ENCODE results near the gene TRPV5.
A peak's percentile ranks its signal among the peaks of the same experiment; 100 is the strongest.

TRPV5 gene

GRCh38 chr7:142939226-142939910, 5.8 kb upstream of the TRPV5 start, which contains the start of gene LLCFC1:
LLCFC1 (plus strand) TSS chr7:142939484; CDS start chr7:142939622, 138 bp downstream.
- peak; percentile 20 for DNase-seq

- no peak for DNase-seq
Observed at GRCh38 chr7:142938611-142939010, 5.1 kb upstream of the TRPV5 start.

GRCh38 chr7:142935941-142936565, 2.5 kb upstream of the TRPV5 start:
- DNase-seq = no peak

GRCh38 chr7:142934056-142934455, 510 bp upstream of the TRPV5 start:
- DNase-seq = no peak

- no peak for DNase-seq
Observed at GRCh38 chr7:142933092-142933475, 462 bp downstream of the TRPV5 start.

- DNase-seq = no peak
Observed at GRCh38 chr7:142932386-142933091, 1.0 kb downstream of the TRPV5 start.

GRCh38 chr7:142930126-142930730, 3.3 kb downstream of the TRPV5 start:
- DNase-seq = no peak

GRCh38 chr7:142927949-142928348, 5.6 kb downstream of the TRPV5 start:
- DNase-seq = no peak

GRCh38 chr7:142927085-142927745, 6.3 kb downstream of the TRPV5 start:
- DNase-seq = no peak

GRCh38 chr7:142925413-142925812, 8.1 kb downstream of the TRPV5 start:
- DNase-seq = no peak

- DNase-seq = no peak
Observed at GRCh38 chr7:142923391-142923790, 10.2 kb downstream of the TRPV5 start.

- no peak for DNase-seq
Observed at GRCh38 chr7:142919656-142920055, 13.9 kb downstream of the TRPV5 start.

GRCh38 chr7:142918901-142919300, 14.6 kb downstream of the TRPV5 start:
- no peak for DNase-seq

- no peak for DNase-seq
Observed at GRCh38 chr7:142917447-142917846, 16.1 kb downstream of the TRPV5 start.

GRCh38 chr7:142916508-142916907, 17.0 kb downstream of the TRPV5 start:
- no peak for DNase-seq

- no peak for DNase-seq
Observed at GRCh38 chr7:142915315-142915714, 18.2 kb downstream of the TRPV5 start.

- no peak for DNase-seq
Observed at GRCh38 chr7:142914121-142914520, 19.4 kb downstream of the TRPV5 start.

GRCh38 chr7:142913566-142913965, 20.0 kb downstream of the TRPV5 start:
- DNase-seq = no peak

GRCh38 chr7:142913051-142913450, 20.5 kb downstream of the TRPV5 start:
- no peak for DNase-seq

GRCh38 chr7:142910481-142910880, 23.1 kb downstream of the TRPV5 start:
- DNase-seq = no peak

- no peak for DNase-seq
Observed at GRCh38 chr7:142910031-142910433, 23.5 kb downstream of the TRPV5 start.

- DNase-seq = peak; percentile 64
Observed at GRCh38 chr7:142908921-142909890, 24.3 kb downstream of the TRPV5 start.
